SH-SY5Y (cell line): ENCODE results near the gene ZSWIM2.

ENCODE experiments used
- GATA2 ChIP-seq: IDR thresholded peaks from 2 replicates; pipeline ENCODE4 v1.6.1; 2011; ENCODE audit warnings: mild to moderate bottlenecking, low read depth, low read length
- GATA3 ChIP-seq: IDR thresholded peaks from 2 replicates; pipeline ENCODE4 v1.6.1; 2011; ENCODE audit warnings: low read depth, mild to moderate bottlenecking, low read length, moderate library complexity

DNA sequence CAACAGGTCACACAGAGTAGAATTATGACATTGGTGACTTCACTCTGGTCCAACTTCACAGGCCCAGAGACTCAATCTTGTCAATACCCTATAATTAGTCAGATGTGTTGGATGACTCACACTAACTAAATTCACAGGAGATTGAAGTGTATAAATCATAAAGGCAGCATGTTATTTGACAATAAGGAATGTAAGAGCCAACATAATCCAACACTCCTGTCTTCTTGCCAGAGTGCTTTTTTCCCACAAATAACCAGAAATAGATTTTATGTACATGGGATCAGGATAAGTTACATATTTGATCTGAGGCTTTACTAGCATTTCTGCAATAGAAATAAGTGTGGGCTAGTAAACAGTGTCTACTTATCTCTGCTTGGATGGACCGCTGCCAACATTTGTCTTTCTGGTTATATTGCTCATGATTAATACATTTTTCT lies 42.2 kb upstream of the ZSWIM2 start:
- TF ChIP-seq GATA2 (no peak), GATA3 (no peak)
